Left lung (tissue), 10 donors: ENCODE results near the gene GSTP1. TPM values are rescaled to one million over a fixed set of nuclear protein-coding genes. Genes with fewer than 3 reads are reported as not detected.

ENCODE experiments used
- ATAC-seq: fragments of 200-7000 bp; cut with Tn5 transposase; one replicate; pipeline ENCODE4 v1.9.1; 2020; ENCODE audit warnings: moderate library complexity
- DNase-seq, 4 donors: peaks; one replicate each; pipeline ENCODE4 v3.0.0-alpha.2; 2013 to 2020
- H3K27ac ChIP-seq, 2 donors: fragments of 200-600 bp; sonication (generic) in 1 of 2; one replicate each; pipeline versions ENCODE4 v1.5.0 to v1.8.0; 2020 to 2021
- H3K27me3 ChIP-seq, 2 donors: fragments of 200-600 bp; sonication (generic) in 1 of 2; one replicate each; pipeline versions ENCODE4 v1.5.0 to v1.8.0; 2020 to 2021
- H3K36me3 ChIP-seq, 2 donors: fragments of 200-600 bp; sonication (generic) in 1 of 2; one replicate each; pipeline versions ENCODE4 v1.5.0 to v1.8.0; 2020 to 2021
- H3K4me1 ChIP-seq, 2 donors: fragments of 200-600 bp; one replicate each; pipeline ENCODE4 v1.8.0; 2021
- H3K4me3 ChIP-seq, 2 donors: fragments of 200-600 bp; sonication (generic) in 1 of 2; one replicate each; pipeline versions ENCODE4 v1.5.0 to v1.8.0; 2020 to 2021; ENCODE audit warnings: mild to moderate bottlenecking in 1 of 2
- H3K9me3 ChIP-seq, 2 donors: fragments of 200-600 bp; sonication (generic) in 1 of 2; one replicate each; pipeline versions ENCODE4 v1.5.0 to v1.8.0; 2020 to 2021
- intact Hi-C, 2 donors: fragments of 100-400 bp; cut with DNase I; formaldehyde crosslinking; loops; one replicate each; pipeline versions ENCODE4 v1.11.2 to v1.14.2; 2022
- polyA plus RNA-seq, 6 donors: library from polyadenylated mRNA; unstranded; fragments of 120-200 nt; gene quantifications; one replicate each; pipeline ENCODE4 v1.2.1, GENCODE V29; 2013; ENCODE audit not compliant: insufficient read length in 6 of 6
- total RNA-seq, 2 donors: library from RNA; stranded (reverse); fragmentation: NEBNext Ultra II Directional; extraction: Animal tissue kit (Norgen Biotek cat#: 25700); gene quantifications; one replicate each; pipeline ENCODE4 v1.2.1, GENCODE V29; 2021
- TF ChIP-seq, protein P1 (sequence below), 2 donors: fragments of 200-600 bp; sonication (generic) in 1 of 2; IDR thresholded peaks; one replicate each; pipeline versions ENCODE4 v1.5.0 to v1.8.0; 2021; ENCODE audit warnings: antibody characterized with exemption in 2 of 2
- donor health status: DM: no; HTN: yes; CAD: no.
- donor health status: DM: no; HTN: no; CAD: no.

GSTP1 gene
- total and polyA plus RNA-seq, 8 donors, result 651 to 1,058 (median 749) TPM

- Histone ChIP-seq H3K4me1 (peaks cover 0 to 20% of the 10 kb centered on the region in 2 donors), H3K9me3 (no peaks in the 10 kb centered on the region), H3K36me3 (no peaks in the 10 kb centered on the region), H3K27me3 (no peaks in the 10 kb centered on the region), H3K4me3 (no peak overlapping the region), H3K27ac (no peak overlapping the region)
- intact Hi-C loops, result no loop called here
- ATAC-seq (no peak), DNase-seq (no peak)
- TF ChIP-seq, protein P1, sequence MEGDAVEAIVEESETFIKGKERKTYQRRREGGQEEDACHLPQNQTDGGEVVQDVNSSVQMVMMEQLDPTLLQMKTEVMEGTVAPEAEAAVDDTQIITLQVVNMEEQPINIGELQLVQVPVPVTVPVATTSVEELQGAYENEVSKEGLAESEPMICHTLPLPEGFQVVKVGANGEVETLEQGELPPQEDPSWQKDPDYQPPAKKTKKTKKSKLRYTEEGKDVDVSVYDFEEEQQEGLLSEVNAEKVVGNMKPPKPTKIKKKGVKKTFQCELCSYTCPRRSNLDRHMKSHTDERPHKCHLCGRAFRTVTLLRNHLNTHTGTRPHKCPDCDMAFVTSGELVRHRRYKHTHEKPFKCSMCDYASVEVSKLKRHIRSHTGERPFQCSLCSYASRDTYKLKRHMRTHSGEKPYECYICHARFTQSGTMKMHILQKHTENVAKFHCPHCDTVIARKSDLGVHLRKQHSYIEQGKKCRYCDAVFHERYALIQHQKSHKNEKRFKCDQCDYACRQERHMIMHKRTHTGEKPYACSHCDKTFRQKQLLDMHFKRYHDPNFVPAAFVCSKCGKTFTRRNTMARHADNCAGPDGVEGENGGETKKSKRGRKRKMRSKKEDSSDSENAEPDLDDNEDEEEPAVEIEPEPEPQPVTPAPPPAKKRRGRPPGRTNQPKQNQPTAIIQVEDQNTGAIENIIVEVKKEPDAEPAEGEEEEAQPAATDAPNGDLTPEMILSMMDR (IDR thresholded peaks at IDR 0.05), result no peak
Measured at GRCh38 chr11:67626970-67627369, 43.4 kb downstream of the GSTP1 start.

- Histone ChIP-seq H3K4me1 (peaks cover 0 to 20% of the 10 kb centered on the region in 2 donors), H3K36me3 (no peaks in the 10 kb centered on the region), H3K27me3 (no peaks in the 10 kb centered on the region), H3K27ac (no peak overlapping the region), H3K4me3 (no peak overlapping the region), H3K9me3 (no peaks in the 10 kb centered on the region)
- DNase-seq (peak in 2 of 4 donors; percentile 27 to 68), ATAC-seq (no peak)
- TF ChIP-seq, protein P1 (IDR thresholded peaks at IDR 0.05), result no peak
- intact Hi-C loops, result no loop called here
Measured at GRCh38 chr11:67627441-67627811, 43.8 kb downstream of the GSTP1 start.

DNA sequence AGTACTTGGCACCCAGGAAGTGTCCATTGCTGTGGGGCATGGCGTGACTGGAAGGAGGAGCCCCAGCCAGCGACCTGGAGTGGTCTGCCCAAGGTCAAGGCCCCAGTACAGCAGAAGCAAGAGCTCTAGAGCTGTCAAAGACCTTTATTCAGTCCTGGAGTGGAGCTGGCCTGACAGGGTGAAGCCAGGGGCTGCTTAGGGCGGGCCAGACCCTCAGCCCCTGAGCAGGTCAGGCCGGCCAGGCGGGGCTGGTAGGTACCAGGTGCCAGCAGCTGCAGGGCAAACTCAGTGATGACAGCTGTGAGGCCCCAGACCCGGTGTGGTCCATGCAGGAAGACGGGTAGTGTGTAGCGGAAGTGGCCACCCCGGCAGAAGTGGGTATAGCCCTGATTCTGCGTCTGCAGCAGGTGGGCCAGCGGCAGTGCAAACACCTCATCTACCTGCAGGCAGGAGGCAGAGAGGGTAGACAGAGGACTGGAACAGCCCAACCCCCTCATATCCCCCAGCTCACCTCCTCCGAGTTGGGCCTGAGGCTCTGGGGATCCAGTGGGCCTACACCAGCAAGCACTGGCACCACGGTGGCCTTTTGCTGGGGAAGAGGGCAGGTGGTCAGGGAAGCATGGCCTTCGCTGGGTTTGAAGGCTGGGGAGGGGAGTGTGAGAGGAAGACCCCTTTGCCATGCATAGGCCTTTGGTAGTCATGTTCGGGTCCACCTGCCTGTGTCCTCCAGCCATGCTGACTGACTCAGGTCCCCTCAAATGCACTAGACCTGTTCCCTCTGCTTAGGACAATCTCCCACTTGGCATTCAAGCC lies 44.4 kb downstream of the GSTP1 start:
- Histone ChIP-seq H3K27ac (no peak overlapping the region), H3K9me3 (no peaks in the 10 kb centered on the region), H3K27me3 (no peaks in the 10 kb centered on the region), H3K4me3 (no peak overlapping the region), H3K4me1 (peaks cover 0 to 20% of the 10 kb centered on the region in 2 donors), H3K36me3 (no peaks in the 10 kb centered on the region)
- intact Hi-C loops, result no loop called here
- ATAC-seq, result no peak
- TF ChIP-seq, protein P1 (IDR thresholded peaks at IDR 0.05), result no peak
- peak in 2 of 4 donors; percentile 32 to 60 for DNase-seq

DNA sequence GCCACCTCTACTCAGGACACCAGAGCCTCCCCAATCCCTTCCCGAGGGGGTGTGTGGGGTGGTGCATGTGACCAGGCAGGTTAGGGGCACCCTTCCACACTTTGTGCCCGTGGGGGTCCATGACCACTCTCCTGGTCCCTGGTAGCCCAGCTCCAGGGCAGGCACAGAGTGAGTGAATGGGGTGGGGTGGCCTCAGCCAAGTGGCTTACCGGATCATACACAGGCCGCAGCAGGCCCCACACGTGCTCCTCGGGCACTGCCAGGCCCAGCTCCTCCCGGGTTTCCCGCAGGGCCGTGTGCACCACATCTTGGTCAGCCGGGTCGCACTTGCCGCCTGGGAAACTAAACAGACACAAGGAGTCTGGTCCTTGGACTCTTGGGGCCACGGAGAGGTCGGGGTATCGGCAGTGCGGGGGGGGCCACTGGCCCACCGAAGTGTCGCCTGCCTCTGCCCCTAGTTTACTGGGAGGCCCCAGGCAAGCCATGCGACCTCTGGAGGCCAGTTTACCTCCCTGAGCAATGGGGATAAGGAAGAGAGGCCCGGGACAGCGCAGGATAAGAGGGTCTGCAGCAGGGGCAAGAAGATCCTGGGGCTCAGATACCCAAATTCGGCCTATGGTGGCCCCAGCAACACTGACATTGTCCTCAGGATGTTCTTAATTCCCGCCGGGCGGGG lies 45.2 kb downstream of the GSTP1 start:
- no peaks in the 10 kb centered on the region for H3K36me3 ChIP-seq
- no peaks in the 10 kb centered on the region for H3K27me3 ChIP-seq
- DNase-seq, result peak in 1 of 4 donors; percentile 71
- ATAC-seq, result no peak
- TF ChIP-seq, protein P1 (IDR thresholded peaks at IDR 0.05), result no peak
- peak overlapping the region; percentile 49 to 56 for H3K4me3 ChIP-seq
- peaks cover 0 to 20% of the 10 kb centered on the region in 2 donors for H3K4me1 ChIP-seq
- no peaks in the 10 kb centered on the region for H3K9me3 ChIP-seq
- intact Hi-C loops, result no loop called here
- H3K27ac ChIP-seq, result peak overlapping the region in 1 of 2 donors; percentile 89
